ENCODE measurements around the gene IQGAP1. TPM values are rescaled to one million over a fixed set of nuclear protein-coding genes. Genes with fewer than 3 reads are reported as not detected.
A peak's percentile ranks its signal among the peaks of the same experiment; 100 is the strongest.

The IQGAP1 gene
- total and polyA plus RNA-seq, 2 of the 13 experiments (the other 11 are each of a cell fraction or from before 2014, with no cell fraction given): 29.5 to 37.9 TPM

- TF ChIP-seq XRCC5 (optimal IDR thresholded peaks at IDR 0.05; ENCODE audit: low read length) (peak; percentile 26), SIX1 (CRISPR knock-in tag; IDR thresholded peaks at IDR 0.05; ENCODE audit: borderline replicate concordance) (peak; percentile 29; the same call in 1 of the 2 replicates), ZSCAN9 (CRISPR knock-in tag; IDR thresholded peaks at IDR 0.05; ENCODE audit: borderline replicate concordance) (no peak), MTF1 (CRISPR knock-in tag; IDR thresholded peaks at IDR 0.05) (no peak), NR2F6 (IDR thresholded peaks at IDR 0.05) (no peak), NR2F6 (CRISPR knock-in tag; IDR thresholded peaks at IDR 0.05) (no peak), ZNF558 (CRISPR knock-in tag; IDR thresholded peaks at IDR 0.05; ENCODE audit: borderline replicate concordance) (no peak), KDM5B (CRISPR knock-in tag; IDR thresholded peaks at IDR 0.05; ENCODE audit: borderline replicate concordance) (no peak), MYNN (CRISPR knock-in tag; IDR thresholded peaks at IDR 0.05; ENCODE audit: low read depth) (no peak), ATF7-NPFF (CRISPR knock-in tag; IDR thresholded peaks at IDR 0.05; ENCODE audit: low read depth) (no peak), ZNF354B (CRISPR knock-in tag; IDR thresholded peaks at IDR 0.05) (no peak), TBX2 (CRISPR knock-in tag; IDR thresholded peaks at IDR 0.05; ENCODE audit: borderline replicate concordance) (peak; percentile 67), UBTF (CRISPR knock-in tag; IDR thresholded peaks at IDR 0.05) (no peak), JARID2 (CRISPR knock-in tag; IDR thresholded peaks at IDR 0.05; ENCODE audit: insufficient replicate concordance) (no peak), LCORL (IDR thresholded peaks at IDR 0.05) (no peak), LCORL (CRISPR knock-in tag; IDR thresholded peaks at IDR 0.05) (peak; percentile 69; the same call in 1 of the 2 replicates), RAD51 (IDR thresholded peaks at IDR 0.05; ENCODE audit: borderline replicate concordance) (no peak), CSRNP2 (CRISPR knock-in tag; conservative IDR thresholded peaks at IDR 0.05; ENCODE audit: low read depth) (no peak), ZNF766 (CRISPR knock-in tag; IDR thresholded peaks at IDR 0.05; ENCODE audit: borderline replicate concordance) (peak; percentile 88), ZMAT3 (CRISPR knock-in tag; conservative IDR thresholded peaks at IDR 0.05) (no peak), ZNF512B (CRISPR knock-in tag; IDR thresholded peaks at IDR 0.05; ENCODE audit: borderline replicate concordance) (no peak), ATF4 (CRISPR knock-in tag; IDR thresholded peaks at IDR 0.05) (no peak), ZNF709 (CRISPR knock-in tag; IDR thresholded peaks at IDR 0.05) (no peak), SALL1 (CRISPR knock-in tag; IDR thresholded peaks at IDR 0.05) (peak; percentile 36; the same call in 1 of the 2 replicates), RBM39 (IDR thresholded peaks at IDR 0.05; ENCODE audit: low read depth, low read length, poor library complexity, severe bottlenecking) (no peak)
Observed at GRCh38 chr15:90400759-90401314, 12.8 kb downstream of the IQGAP1 start (continued).

Data from HepG2 (cell line).